Upper lobe of left lung (tissue), 6 donors: Measurements from ENCODE around the gene JCAD. TPM values are rescaled to one million over a fixed set of nuclear protein-coding genes. Genes with fewer than 3 reads are reported as not detected.
A peak's percentile ranks its signal among the peaks of the same experiment; 100 is the strongest.

Experiments used
- ATAC-seq, 2 donors: fragments of 200-7000 bp; cut with Tn5 transposase; one replicate each; pipeline ENCODE4 v1.9.1; 2022; ENCODE audit warnings: mild to moderate bottlenecking in 2 of 2, moderate library complexity in 2 of 2; ENCODE audit not compliant: low FRiP score in 2 of 2
- DNase-seq, 2 donors: peaks; one replicate each; pipeline ENCODE4 v3.0.0-alpha.2; 2019 to 2020
- H3K27ac ChIP-seq, 4 donors: fragments of 200-600 bp; sonication (generic); one replicate each; pipeline ENCODE4 v1.5.1; 2016 to 2019
- H3K27me3 ChIP-seq, 4 donors: fragments of 200-600 bp; sonication (generic); one replicate each; pipeline ENCODE4 v1.5.1; 2017 to 2019
- H3K36me3 ChIP-seq, 4 donors: fragments of 200-600 bp; sonication (generic); one replicate each; pipeline ENCODE4 v1.5.1; 2016 to 2019
- H3K4me1 ChIP-seq, 4 donors: fragments of 200-600 bp; sonication (generic); one replicate each; pipeline ENCODE4 v1.5.1; 2018 to 2019
- H3K4me3 ChIP-seq, 4 donors: fragments of 200-600 bp; sonication (generic); one replicate each; pipeline ENCODE4 v1.5.1; 2017 to 2019; ENCODE audit warnings: mild to moderate bottlenecking in 2 of 4, moderate library complexity in 1 of 4
- H3K9me3 ChIP-seq, 4 donors: fragments of 200-600 bp; sonication (generic); one replicate each; pipeline ENCODE4 v1.5.1; 2018 to 2019
- CTCF ChIP-seq, 6 experiments: fragments of 450-650 bp in 4 of 6; fragments of 200-600 bp in 2 of 6; sonication (generic) in 2 of 6; IDR thresholded peaks; one replicate each; pipeline ENCODE4 v1.5.1; 2016 to 2019; ENCODE audit warnings: antibody characterized with exemption in 6 of 6
- EP300 ChIP-seq, 4 donors: sonication (generic); formaldehyde crosslinking; IDR thresholded peaks; one replicate each; pipeline ENCODE4 v1.5.1; 2017; ENCODE audit warnings: antibody characterized with exemption in 4 of 4, control low read depth in 2 of 4
- POLR2A ChIP-seq, 4 donors: fragments of 450-650 bp; IDR thresholded peaks; one replicate each; pipeline ENCODE4 v1.5.1; 2016 to 2017; ENCODE audit warnings: antibody characterized with exemption in 4 of 4, mild to moderate bottlenecking in 2 of 4
- POLR2AphosphoS5 ChIP-seq, 2 donors: sonication (generic); formaldehyde crosslinking; IDR thresholded peaks; one replicate each; pipeline ENCODE4 v1.5.1; 2017; ENCODE audit warnings: antibody characterized with exemption in 2 of 2
- WGBS, 2 donors: methylation state at CpG; one replicate each; pipeline ENCODE4 v1.1.5; 2017 to 2018; 5-methylcytosine and 5-hydroxymethylcytosine counted together
- total RNA-seq, 6 donors: library from RNA; depleted of rRNA in 4 of 6; stranded (reverse); fragments of >200 nt in 4 of 6; gene quantifications; one replicate each; pipeline versions ENCODE4 v1.1.0 to v1.2.1, GENCODE V29; 2016 to 2021
- donor health status: DM: no; HTN: no; CAD: no; lungs with moderate emphysema.
- donor health status: DM: no; HTN: yes; CAD: no; lungs with severe emphysema.

JCAD gene
- total RNA-seq, 6 donors from 2014 or later: 16.8 to 83.7 (median 37.6) TPM

DNA sequence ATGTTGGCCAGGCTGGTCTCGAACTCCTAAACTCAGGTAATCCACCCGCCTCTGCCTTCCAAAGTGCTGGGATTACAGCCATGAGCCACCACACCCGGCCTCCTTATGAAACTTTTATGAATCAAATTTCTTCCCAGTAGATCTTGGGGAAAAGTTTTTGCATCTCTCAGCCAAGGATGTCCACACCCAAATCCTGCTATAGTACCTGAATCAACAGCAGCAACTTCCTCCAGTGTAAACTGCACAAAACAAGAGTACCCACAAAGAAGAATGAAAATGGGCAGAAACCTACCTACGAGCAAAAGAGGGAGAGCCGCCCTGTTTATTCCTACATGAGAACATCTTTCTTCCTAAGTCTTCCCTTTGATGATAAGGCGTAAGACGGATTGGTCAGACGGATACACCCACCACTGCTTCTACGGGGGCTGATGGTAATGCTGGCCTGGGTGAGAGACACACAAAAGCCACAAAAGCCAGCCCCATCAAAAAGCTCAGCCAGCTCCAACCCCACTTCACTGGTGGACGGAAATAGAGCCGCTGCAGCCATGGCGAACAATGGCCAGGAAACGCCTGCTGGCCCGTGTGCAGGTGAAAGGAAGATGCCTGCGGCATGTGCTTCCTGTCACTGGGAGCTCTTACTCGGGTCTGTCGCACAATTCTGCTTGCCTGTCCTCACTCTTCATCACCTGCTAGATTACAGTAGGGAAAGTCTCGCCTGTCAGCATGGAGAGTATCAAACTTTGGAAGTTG is 10.4 kb downstream of the JCAD start:
- Histone ChIP-seq H3K27me3 (no peaks in the 10 kb centered on the region), H3K36me3 (peaks cover 0 to 34% (median 3%) of the 10 kb centered on the region in 4 donors), H3K27ac (peak overlapping the region in 3 of 4 donors; percentile 47 to 71 (median 53)), H3K4me3 (no peak overlapping the region), H3K4me1 (peaks cover 12 to 49% (median 19%) of the 10 kb centered on the region in 4 donors), H3K9me3 (no peaks in the 10 kb centered on the region)
- no peak for DNase-seq
- 47 to 57% methylated on average over 18 of the region's 18 CpGs for WGBS, 2 donors
- peak; percentile 45 to 55 for TF ChIP-seq POLR2AphosphoS5 (IDR thresholded peaks at IDR 0.05)
- TF ChIP-seq EP300 (IDR thresholded peaks at IDR 0.05): no peak
- ATAC-seq: peak in 1 of 2 donors; percentile 13

GRCh38 chr10:30047924-30048531 is 11.4 kb downstream of the JCAD start:
- no peaks in the 10 kb centered on the region for H3K9me3 ChIP-seq
- DNase-seq (no peak), ATAC-seq (no peak)
- TF ChIP-seq CTCF (IDR thresholded peaks at IDR 0.05) (no peak), EP300 (IDR thresholded peaks at IDR 0.05) (no peak), POLR2AphosphoS5 (IDR thresholded peaks at IDR 0.05) (no peak), POLR2A (IDR thresholded peaks at IDR 0.05) (no peak)
- H3K27me3 ChIP-seq: no peaks in the 10 kb centered on the region
- peaks cover 15 to 54% (median 26%) of the 10 kb centered on the region in 4 donors for H3K4me1 ChIP-seq
- 69 to 75% methylated on average over 11 of the region's 11 CpGs for WGBS, 2 donors
- peaks cover 0 to 39% (median 3%) of the 10 kb centered on the region in 4 donors for H3K36me3 ChIP-seq
- H3K4me3 ChIP-seq: no peak overlapping the region
- peak overlapping the region in 3 of 4 donors; percentile 47 to 71 (median 53) for H3K27ac ChIP-seq

DNA sequence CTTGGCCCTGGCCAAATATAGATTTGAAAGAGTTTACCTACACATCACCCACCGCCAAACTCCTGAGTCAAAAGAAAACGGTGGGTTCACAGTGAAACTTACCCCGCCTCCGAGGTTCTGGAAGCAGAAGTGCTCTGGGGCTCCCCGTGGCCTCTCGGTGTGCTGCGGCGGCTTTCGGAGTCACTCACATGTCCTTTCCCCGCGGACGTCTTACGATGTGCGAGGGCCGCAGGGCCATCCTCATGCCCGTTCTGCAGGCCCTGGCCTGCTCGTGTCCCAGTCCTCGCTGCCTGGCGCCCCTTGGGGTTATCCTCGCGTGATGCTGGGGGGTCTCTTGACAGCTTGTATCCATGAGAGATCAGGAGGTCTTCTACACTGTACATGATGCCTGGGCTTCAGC is 12.0 kb downstream of the JCAD start:
- Histone ChIP-seq H3K4me1 (peaks cover 21 to 56% (median 32%) of the 10 kb centered on the region in 4 donors), H3K4me3 (no peak overlapping the region), H3K27ac (peak overlapping the region in 2 of 4 donors; percentile 9 to 71), H3K27me3 (no peaks in the 10 kb centered on the region), H3K36me3 (peaks cover 0 to 42% (median 3%) of the 10 kb centered on the region in 4 donors), H3K9me3 (no peaks in the 10 kb centered on the region)
- ATAC-seq (no peak), DNase-seq (peak in 1 of 2 donors; percentile 72)
- 90 to 94% methylated on average over 7 to 18 of the region's 21 CpGs for WGBS, 2 donors
- no peak for TF ChIP-seq POLR2AphosphoS5 (IDR thresholded peaks at IDR 0.05)
- TF ChIP-seq POLR2A (IDR thresholded peaks at IDR 0.05): no peak
- no peak for TF ChIP-seq EP300 (IDR thresholded peaks at IDR 0.05)
- TF ChIP-seq CTCF (IDR thresholded peaks at IDR 0.05): no peak

DNA sequence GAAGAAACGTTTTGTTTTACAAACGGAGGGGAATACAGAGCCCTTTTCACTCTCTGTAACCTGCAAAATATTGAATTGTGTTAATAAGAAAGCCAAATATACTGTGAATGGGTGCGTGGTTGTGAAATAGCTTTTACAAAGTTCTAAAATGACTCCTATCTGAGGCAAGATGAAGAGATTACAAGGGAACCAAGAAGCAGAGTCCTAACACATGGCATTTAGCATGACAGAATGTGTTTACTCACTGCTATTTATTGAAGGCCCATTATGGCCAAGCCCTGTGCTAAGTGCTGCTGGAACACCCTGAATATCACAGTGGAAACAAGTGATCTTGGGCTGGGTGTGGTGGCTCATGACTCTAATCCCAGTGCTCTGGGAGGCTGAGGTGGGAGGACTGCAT is 12.9 kb downstream of the JCAD start:
- no peak for TF ChIP-seq EP300 (IDR thresholded peaks at IDR 0.05)
- ATAC-seq (no peak), DNase-seq (no peak)
- H3K4me3 ChIP-seq: no peak overlapping the region
- no peaks in the 10 kb centered on the region for H3K9me3 ChIP-seq
- peaks cover 29 to 61% (median 41%) of the 10 kb centered on the region in 4 donors for H3K4me1 ChIP-seq
- peak overlapping the region in 1 of 4 donors; percentile 66 for H3K27ac ChIP-seq
- WGBS, 2 donors: 74 to 79% methylated on average over 3 of the region's 3 CpGs
- H3K36me3 ChIP-seq: peaks cover 0 to 42% (median 3%) of the 10 kb centered on the region in 4 donors
- no peaks in the 10 kb centered on the region for H3K27me3 ChIP-seq

GRCh38 chr10:30045961-30046360 is 13.4 kb downstream of the JCAD start:
- Histone ChIP-seq H3K27ac (peak overlapping the region in 2 of 4 donors; percentile 14 to 66), H3K4me1 (peaks cover 33 to 67% (median 46%) of the 10 kb centered on the region in 4 donors), H3K36me3 (peaks cover 0 to 42% (median 3%) of the 10 kb centered on the region in 4 donors), H3K27me3 (no peaks in the 10 kb centered on the region), H3K9me3 (no peaks in the 10 kb centered on the region), H3K4me3 (no peak overlapping the region)
- ATAC-seq: no peak
- WGBS, 2 donors: 73 to 85% methylated on average over 7 of the region's 7 CpGs
- no peak for DNase-seq
- TF ChIP-seq POLR2AphosphoS5 (IDR thresholded peaks at IDR 0.05) (no peak), EP300 (IDR thresholded peaks at IDR 0.05) (no peak), CTCF (IDR thresholded peaks at IDR 0.05) (no peak), POLR2A (IDR thresholded peaks at IDR 0.05) (no peak)
